ENCODE results near the gene QSOX2.
A peak's percentile ranks its signal among the peaks of the same experiment; 100 is the strongest.

The QSOX2 gene

GRCh38 chr9:136283291-136284235 lies 38.0 kb upstream of the QSOX2 start:
- H3K4me3 ChIP-seq (ENCODE audit: low read length), result no peak overlapping the region
- peak; percentile 35 for DNase-seq (ENCODE audit: low read depth, low spot score)

- DNase-seq (ENCODE audit: low read depth, low spot score), result peak; percentile 10
- H3K4me3 ChIP-seq (ENCODE audit: low read length), result no peak overlapping the region
Observed at GRCh38 chr9:136282272-136282861, 36.8 kb upstream of the QSOX2 start.

GRCh38 chr9:136281421-136282271 lies 36.0 kb upstream of the QSOX2 start:
- DNase-seq (ENCODE audit: low read depth, low spot score), result no peak

GRCh38 chr9:136280535-136281315 lies 35.1 kb upstream of the QSOX2 start:
- no peak overlapping the region for H3K4me3 ChIP-seq (ENCODE audit: low read length)
- DNase-seq (ENCODE audit: low read depth, low spot score), result no peak

More at GRCh38 chr9:136281421-136282271, 36.0 kb upstream of the QSOX2 start:
- H3K4me3 ChIP-seq (ENCODE audit: low read length), result no peak overlapping the region

- no peak overlapping the region for H3K4me3 ChIP-seq (ENCODE audit: low read length)
- DNase-seq (ENCODE audit: low read depth, low spot score), result no peak
Observed at GRCh38 chr9:136279471-136279870, 33.9 kb upstream of the QSOX2 start.

- H3K4me3 ChIP-seq (ENCODE audit: low read length), result no peak overlapping the region
- DNase-seq (ENCODE audit: low read depth, low spot score), result no peak
Observed at GRCh38 chr9:136278894-136279293, 33.3 kb upstream of the QSOX2 start.

- no peak for DNase-seq (ENCODE audit: low read depth, low spot score)
- no peak overlapping the region for H3K4me3 ChIP-seq (ENCODE audit: low read length)
Observed at GRCh38 chr9:136278221-136278620, 32.6 kb upstream of the QSOX2 start.

- no peak for DNase-seq (ENCODE audit: low read depth, low spot score)
- no peak overlapping the region for H3K4me3 ChIP-seq (ENCODE audit: low read length)
Observed at GRCh38 chr9:136277746-136278145, 32.1 kb upstream of the QSOX2 start.

- no peak overlapping the region for H3K4me3 ChIP-seq (ENCODE audit: low read length)
- no peak for DNase-seq (ENCODE audit: low read depth, low spot score)
Observed at GRCh38 chr9:136276716-136277115, 31.1 kb upstream of the QSOX2 start.

GRCh38 chr9:136275655-136276429 lies 30.2 kb upstream of the QSOX2 start:
- no peak for DNase-seq (ENCODE audit: low read depth, low spot score)
- no peak overlapping the region for H3K4me3 ChIP-seq (ENCODE audit: low read length)

- no peak for DNase-seq (ENCODE audit: low read depth, low spot score)
- no peak overlapping the region for H3K4me3 ChIP-seq (ENCODE audit: low read length)
Observed at GRCh38 chr9:136274786-136275654, 29.4 kb upstream of the QSOX2 start.

- DNase-seq (ENCODE audit: low read depth, low spot score), result no peak
- no peak overlapping the region for H3K4me3 ChIP-seq (ENCODE audit: low read length)
Observed at GRCh38 chr9:136273921-136274785, 28.5 kb upstream of the QSOX2 start.

GRCh38 chr9:136273244-136273865 lies 27.7 kb upstream of the QSOX2 start:
- no peak for DNase-seq (ENCODE audit: low read depth, low spot score)
- H3K4me3 ChIP-seq (ENCODE audit: low read length), result no peak overlapping the region

- DNase-seq (ENCODE audit: low read depth, low spot score), result no peak
- H3K4me3 ChIP-seq (ENCODE audit: low read length), result no peak overlapping the region
Observed at GRCh38 chr9:136270173-136270705, 24.6 kb upstream of the QSOX2 start.

- no peak overlapping the region for H3K4me3 ChIP-seq (ENCODE audit: low read length)
- no peak for DNase-seq (ENCODE audit: low read depth, low spot score)
Observed at GRCh38 chr9:136268735-136269134, 23.1 kb upstream of the QSOX2 start.

- no peak overlapping the region for H3K4me3 ChIP-seq (ENCODE audit: low read length)
Observed at GRCh38 chr9:136268318-136268717, 22.7 kb upstream of the QSOX2 start.

More at GRCh38 chr9:136268318-136268717, 22.7 kb upstream of the QSOX2 start:
- no peak for DNase-seq (ENCODE audit: low read depth, low spot score)

Data from Jurkat, Clone E6-1 (cell line).